Pancreas (tissue), 10 donors: ENCODE results near the gene PDE7B. TPM values are rescaled to one million over a fixed set of nuclear protein-coding genes. Genes with fewer than 3 reads are reported as not detected.

Source experiments
- ATAC-seq, 4 donors: fragments of 200-7000 bp; cut with Tn5 transposase; one replicate each; pipeline versions ENCODE4 v1.8.0 to v1.9.1; 2020; ENCODE audit warnings: mild to moderate bottlenecking in 4 of 4, moderate library complexity in 4 of 4
- DNase-seq, 6 donors: peaks; one replicate each; pipeline ENCODE4 v3.0.0-alpha.2; 2020
- FAIRE-seq: peaks from 2 replicates; lab custom pipeline; 2012; peaks lifted over from hg19 to GRCh38; lab: Jason Lieb, UNC
- H3K27ac ChIP-seq, 4 donors: fragments of 200-600 bp; sonication (generic); 1 replicate in 3 of 4; 2 replicates in 1 of 4; pipeline versions ENCODE4 v1.5.0 to v1.8.0; 2020
- H3K27me3 ChIP-seq, 4 donors: fragments of 200-600 bp; one replicate each; pipeline ENCODE4 v1.8.0; 2021
- H3K36me3 ChIP-seq, 3 donors: fragments of 200-600 bp; sonication (generic) in 1 of 3; one replicate each; pipeline versions ENCODE4 v1.5.0 to v1.8.0; 2020 to 2021
- H3K4me1 ChIP-seq, 3 donors: fragments of 200-600 bp; one replicate each; pipeline ENCODE4 v1.8.0; 2021
- H3K4me3 ChIP-seq, 4 donors: fragments of 200-600 bp; sonication (generic) in 2 of 4; one replicate each; pipeline versions ENCODE4 v1.5.0 to v1.8.0; 2020 to 2021
- H3K9me3 ChIP-seq, 4 donors: fragments of 200-600 bp; one replicate each; pipeline ENCODE4 v1.8.0; 2021
- WGBS, 2 donors: extraction: QIAGEN DNeasy Blood & Tissue Kit; methylation state at CpG; one replicate each; pipeline ENCODE4 v1.1.7; 2013; 5-methylcytosine and 5-hydroxymethylcytosine counted together
- intact Hi-C, 3 donors: fragments of 100-400 bp; cut with DNase I; formaldehyde crosslinking; loops; one replicate each; pipeline versions ENCODE4 v1.11.1 to v1.14.2; 2022
- polyA plus RNA-seq, 2 donors: library from polyadenylated mRNA; stranded (reverse); fragments of 200-250 nt; gene quantifications; one replicate each; pipeline ENCODE4 v1.2.3, GENCODE V29; 2013
- total RNA-seq, 6 donors: library from RNA; stranded (reverse); fragmentation: NEBNext Ultra II Directional in 4 of 6; extraction: Animal tissue kit (Norgen Biotek cat#: 25700) in 4 of 6; gene quantifications; one replicate each; pipeline versions ENCODE4 v1.2.1 to v1.2.4, GENCODE V29; 2021 to 2023
- TF ChIP-seq, protein P1 (sequence below), 4 donors: fragments of 200-600 bp; sonication (generic) in 3 of 4; IDR thresholded peaks; one replicate each; pipeline versions ENCODE4 v1.5.0 to v1.8.0; 2021; ENCODE audit warnings: antibody characterized with exemption in 4 of 4
- donor health status: healthy with polysubstance abuse.
- donor health status: DM: no; HTN: no; CAD: no; lungs with moderate emphysema.
- donor health status: DM: no; HTN: no; CAD: no.
- donor health status: control.
- donor health status: control.
- donor health status: Bipolar disorder and iron deficiency.
- donor health status: DM: yes; HTN: yes; CAD: no.
- donor health status: DM: no; HTN: no; CAD: no.
- donor health status: DM: no; HTN: no; CAD: no.
- donor health status: DM: yes; HTN: yes; CAD: no.

PDE7B gene
- total and polyA plus RNA-seq, 8 donors = 0.38 to 1.7 (median 0.76) TPM

DNA sequence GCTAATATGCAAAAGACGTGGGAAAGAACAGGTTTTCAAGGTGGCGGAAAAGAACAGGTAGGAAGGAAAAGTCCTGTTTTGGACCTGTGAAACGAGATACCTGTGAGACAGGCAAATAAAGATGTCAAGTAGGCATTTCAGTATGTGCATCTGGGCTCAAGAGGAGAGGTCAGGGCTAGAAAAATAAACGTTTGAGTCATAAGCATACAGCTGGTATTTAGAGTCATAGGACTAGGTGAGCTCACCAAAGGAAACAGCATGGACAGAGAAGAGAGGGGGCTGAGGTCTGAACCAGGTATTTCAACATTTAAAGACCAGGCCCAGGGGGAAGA is 383.7 kb downstream of the PDE7B start:
- no peak for ATAC-seq
- no peak for DNase-seq
- H3K9me3 ChIP-seq = no peaks in the 10 kb centered on the region
- H3K27me3 ChIP-seq = no peaks in the 10 kb centered on the region
- TF ChIP-seq, protein P1, sequence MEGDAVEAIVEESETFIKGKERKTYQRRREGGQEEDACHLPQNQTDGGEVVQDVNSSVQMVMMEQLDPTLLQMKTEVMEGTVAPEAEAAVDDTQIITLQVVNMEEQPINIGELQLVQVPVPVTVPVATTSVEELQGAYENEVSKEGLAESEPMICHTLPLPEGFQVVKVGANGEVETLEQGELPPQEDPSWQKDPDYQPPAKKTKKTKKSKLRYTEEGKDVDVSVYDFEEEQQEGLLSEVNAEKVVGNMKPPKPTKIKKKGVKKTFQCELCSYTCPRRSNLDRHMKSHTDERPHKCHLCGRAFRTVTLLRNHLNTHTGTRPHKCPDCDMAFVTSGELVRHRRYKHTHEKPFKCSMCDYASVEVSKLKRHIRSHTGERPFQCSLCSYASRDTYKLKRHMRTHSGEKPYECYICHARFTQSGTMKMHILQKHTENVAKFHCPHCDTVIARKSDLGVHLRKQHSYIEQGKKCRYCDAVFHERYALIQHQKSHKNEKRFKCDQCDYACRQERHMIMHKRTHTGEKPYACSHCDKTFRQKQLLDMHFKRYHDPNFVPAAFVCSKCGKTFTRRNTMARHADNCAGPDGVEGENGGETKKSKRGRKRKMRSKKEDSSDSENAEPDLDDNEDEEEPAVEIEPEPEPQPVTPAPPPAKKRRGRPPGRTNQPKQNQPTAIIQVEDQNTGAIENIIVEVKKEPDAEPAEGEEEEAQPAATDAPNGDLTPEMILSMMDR (IDR thresholded peaks at IDR 0.05) = no peak
- intact Hi-C loops = loop anchor here in 1 of 3 donors (10.0 kb wide), 1 partner anchor 700 kb away; no protein-coding TSS in a partner anchor
- no peaks in the 10 kb centered on the region for H3K36me3 ChIP-seq
- H3K4me3 ChIP-seq = no peak overlapping the region
- H3K4me1 ChIP-seq = no peaks in the 10 kb centered on the region
- no peak for FAIRE-seq
- H3K27ac ChIP-seq = no peak overlapping the region
- WGBS, 2 donors = 67 to 75% methylated on average over 4 of the region's 4 CpGs

DNA sequence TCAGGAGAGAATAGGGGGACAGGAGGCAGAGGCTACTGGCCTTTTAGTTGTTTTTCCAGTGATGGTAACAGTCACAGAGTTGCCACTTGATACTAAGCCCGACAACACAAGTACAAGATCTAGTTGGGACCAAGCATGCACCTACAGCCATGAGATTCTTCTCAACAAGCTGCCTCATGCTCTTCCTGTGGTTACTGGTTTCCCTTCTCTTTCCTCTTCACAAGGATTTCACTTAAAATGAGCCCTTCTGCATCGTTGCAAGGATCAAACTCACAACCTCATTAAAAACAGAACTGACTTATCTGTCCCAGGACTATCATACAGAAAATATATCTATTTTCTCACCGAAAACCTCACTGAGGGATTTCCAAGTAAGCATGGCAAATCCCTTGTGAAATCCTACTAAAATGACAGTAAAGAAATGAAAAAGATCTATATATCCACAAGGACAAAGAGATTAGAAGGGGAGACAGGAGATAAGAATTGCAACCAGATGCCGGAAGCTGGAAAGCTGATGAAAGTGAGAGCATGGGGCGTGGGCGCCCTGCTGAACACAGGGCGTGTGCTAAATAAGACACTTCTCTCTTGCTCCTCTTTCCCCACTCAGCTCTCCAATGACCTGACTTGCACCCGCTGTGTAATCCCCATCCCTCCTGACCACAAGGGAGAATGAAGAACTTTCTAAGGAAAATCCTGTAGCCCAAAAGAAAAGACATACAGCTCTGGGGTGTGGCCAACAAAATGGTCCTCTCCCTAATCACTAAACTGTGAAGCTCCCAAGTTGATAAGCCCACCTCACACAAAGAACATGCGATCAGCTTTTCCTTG is 385.2 kb downstream of the PDE7B start:
- H3K4me1 ChIP-seq = no peaks in the 10 kb centered on the region
- H3K4me3 ChIP-seq = no peak overlapping the region
- no peaks in the 10 kb centered on the region for H3K9me3 ChIP-seq
- TF ChIP-seq, protein P1 (IDR thresholded peaks at IDR 0.05) = no peak
- no peak for DNase-seq
- H3K27ac ChIP-seq = no peak overlapping the region
- no peaks in the 10 kb centered on the region for H3K27me3 ChIP-seq
- WGBS, 2 donors = 79 to 91% methylated on average over 9 of the region's 9 CpGs
- H3K36me3 ChIP-seq = no peaks in the 10 kb centered on the region
- intact Hi-C loops = loop anchor here in 1 of 3 donors (10.0 kb wide), 1 partner anchor 702 kb away; no protein-coding TSS in a partner anchor
- ATAC-seq = no peak
- FAIRE-seq = no peak

DNA sequence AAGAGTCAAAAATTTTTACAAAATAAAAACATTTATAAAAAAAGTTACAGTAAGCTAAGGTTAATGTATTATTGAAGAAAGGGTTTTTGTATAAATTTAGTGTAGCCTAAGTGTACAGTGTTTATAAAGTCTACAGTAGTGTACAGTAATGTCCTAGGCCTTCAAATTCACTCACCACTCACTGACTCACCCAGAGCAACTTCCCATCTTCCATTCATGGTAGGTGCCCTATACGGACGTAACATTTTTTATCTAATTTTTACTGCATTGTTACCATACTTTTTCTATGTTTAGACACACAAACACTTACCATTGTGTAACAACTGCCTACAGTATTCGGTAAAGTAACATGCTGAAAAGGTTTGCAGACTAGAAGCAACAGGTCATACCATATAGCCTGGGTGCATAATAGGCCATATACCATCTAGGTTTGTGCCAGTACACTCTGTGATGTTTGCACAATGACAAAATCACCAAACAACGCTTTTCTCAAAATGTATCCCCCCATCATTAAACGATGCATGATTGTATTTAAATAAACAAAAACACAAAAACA is 392.6 kb downstream of the PDE7B start:
- H3K4me1 ChIP-seq = no peaks in the 10 kb centered on the region
- WGBS, 2 donors = 84 to 92% methylated on average over 5 of the region's 5 CpGs

More for the DNA sequence above, 392.6 kb downstream of the PDE7B start:
- Histone ChIP-seq H3K27me3 (no peaks in the 10 kb centered on the region), H3K4me3 (no peak overlapping the region), H3K9me3 (no peaks in the 10 kb centered on the region), H3K27ac (no peak overlapping the region), H3K36me3 (no peaks in the 10 kb centered on the region)
- FAIRE-seq (no peak), ATAC-seq (no peak), DNase-seq (no peak)
- intact Hi-C loops = no loop called here
- TF ChIP-seq, protein P1 (IDR thresholded peaks at IDR 0.05) = no peak
